CD14-positive monocyte (primary cell): Measurements from ENCODE around the gene CHAD. TPM values are rescaled to one million over a fixed set of nuclear protein-coding genes. Genes with fewer than 3 reads are reported as not detected.

Experiments used
- DNase-seq, 3 donors: peaks; one replicate each; pipeline ENCODE4 v3.0.0-alpha.2; 2011 to 2022
- H2AFZ ChIP-seq: 2 replicates; pipeline ENCODE4 v1.6.0; 2012; ENCODE audit warnings: mild to moderate bottlenecking, low read depth, low read length, inconsistent platforms; ENCODE audit not compliant: insufficient read depth, poor library complexity, severe bottlenecking
- H3K27ac ChIP-seq, 2 donors: 1 replicate in 1 of 2; 2 replicates in 1 of 2; pipeline ENCODE4 v1.5.1; 2012 to 2013; ENCODE audit warnings: low read length in 2 of 2, control low read depth in 1 of 2, inconsistent platforms in 1 of 2, low read depth in 1 of 2, mild to moderate bottlenecking in 1 of 2
- H3K27me3 ChIP-seq, 2 donors: one replicate each; pipeline versions ENCODE4 v1.6.0 to v1.6.1; 2011 to 2013; ENCODE audit warnings: low read length in 2 of 2; ENCODE audit not compliant: control insufficient read depth in 2 of 2, insufficient read depth in 2 of 2
- H3K36me3 ChIP-seq, 2 donors: replicated peaks in 1 of 2; 1 replicate in 1 of 2; 2 replicates in 1 of 2; pipeline versions ENCODE4 v1.5.1 to v1.6.1; 2012 to 2013; ENCODE audit warnings: low read length in 2 of 2, control low read depth in 1 of 2, inconsistent platforms in 1 of 2, mild to moderate bottlenecking in 1 of 2; ENCODE audit not compliant: insufficient read depth in 2 of 2, control insufficient read depth in 1 of 2
- H3K4me1 ChIP-seq, 2 donors: 1 replicate in 1 of 2; 2 replicates in 1 of 2; pipeline versions ENCODE4 v1.5.1 to v1.6.1; 2012 to 2013; ENCODE audit warnings: low read length in 2 of 2, control low read depth in 1 of 2, inconsistent platforms in 1 of 2, mild to moderate bottlenecking in 1 of 2, moderate library complexity in 1 of 2; ENCODE audit not compliant: insufficient read depth in 2 of 2, control insufficient read depth in 1 of 2
- H3K4me2 ChIP-seq: replicated peaks from 2 replicates; pipeline ENCODE3; 2012; ENCODE audit warnings: low read length, moderate library complexity, mild to moderate bottlenecking; ENCODE audit not compliant: poor library complexity, severe bottlenecking; ENCODE audit errors: extremely low read depth
- H3K4me3 ChIP-seq, 3 experiments: fragments of 200-600 bp in 1 of 3; sonication (generic) in 1 of 3; replicated peaks in 1 of 3; 1 replicate in 2 of 3; 2 replicates in 1 of 3; pipeline ENCODE4 v1.5.1; 2011 to 2013; ENCODE audit warnings: low read length in 3 of 3, mild to moderate bottlenecking in 3 of 3, control low read depth in 2 of 3, low read depth in 2 of 3, inconsistent platforms in 1 of 3, moderate library complexity in 1 of 3
- H3K79me2 ChIP-seq: 2 replicates; pipeline ENCODE4 v1.6.0; 2012; ENCODE audit warnings: mild to moderate bottlenecking, control low read depth, inconsistent platforms, low read length, moderate library complexity; ENCODE audit not compliant: insufficient read depth
- H3K9ac ChIP-seq: 2 replicates; pipeline ENCODE4 v1.6.0; 2017; ENCODE audit warnings: low read length, mild to moderate bottlenecking; ENCODE audit not compliant: insufficient read depth, poor library complexity, severe bottlenecking
- H3K9me3 ChIP-seq, 2 donors: replicated peaks in 1 of 2; 1 replicate in 1 of 2; 2 replicates in 1 of 2; pipeline versions ENCODE4 v1.5.1 to v1.6.1; 2012 to 2013; ENCODE audit warnings: low read length in 2 of 2, control low read depth in 1 of 2; ENCODE audit not compliant: control insufficient read depth in 1 of 2, insufficient read depth in 1 of 2
- H4K20me1 ChIP-seq: 2 replicates; pipeline ENCODE4 v1.6.0; 2012; ENCODE audit warnings: mild to moderate bottlenecking, low read length, control low read depth, moderate library complexity; ENCODE audit not compliant: insufficient read depth
- H3K27ac Mint-ChIP-seq, 7 donors: one replicate each; pipeline ENCODE4 v1.8.0; 2020; ENCODE audit warnings: mild to moderate bottlenecking in 7 of 7, mixed read lengths in 7 of 7, moderate library complexity in 6 of 7, inconsistent platforms in 2 of 7
- H3K27me3 Mint-ChIP-seq, 3 donors: one replicate each; pipeline ENCODE4 v1.8.0; 2021 to 2022; ENCODE audit warnings: low read depth in 3 of 3, mild to moderate bottlenecking in 3 of 3, mixed read lengths in 3 of 3, moderate library complexity in 3 of 3, inconsistent platforms in 1 of 3
- H3K36me3 Mint-ChIP-seq, 2 donors: one replicate each; pipeline ENCODE4 v1.8.0; 2020; ENCODE audit warnings: mixed read lengths in 2 of 2, inconsistent platforms in 1 of 2, mild to moderate bottlenecking in 1 of 2
- H3K4me1 Mint-ChIP-seq: one replicate; pipeline ENCODE4 v1.8.0; 2020; ENCODE audit warnings: mild to moderate bottlenecking, mixed read lengths
- H3K4me3 Mint-ChIP-seq, 2 donors: one replicate each; pipeline ENCODE4 v1.8.0; 2020; ENCODE audit warnings: mild to moderate bottlenecking in 2 of 2, mixed read lengths in 2 of 2, moderate library complexity in 1 of 2
- H3K9me3 Mint-ChIP-seq, 7 donors: one replicate each; pipeline ENCODE4 v1.8.0; 2020 to 2022; ENCODE audit warnings: mixed read lengths in 7 of 7, mild to moderate bottlenecking in 6 of 7, moderate library complexity in 6 of 7, inconsistent platforms in 2 of 7
- WGBS: methylation state at CpG from one replicate; pipeline ENCODE4 v1.1.5; 2013; ENCODE audit warnings: missing lambda C conversion rate; ENCODE audit not compliant: insufficient coverage; 5-methylcytosine and 5-hydroxymethylcytosine counted together
- intact Hi-C, 2 donors: fragments of 100-400 bp; cut with micrococcal nuclease; formaldehyde crosslinking; loops; one replicate each; pipeline versions ENCODE4 v1.15.0 to v1.15.1; 2023
- polyA plus RNA-seq, 3 donors: library from polyadenylated mRNA; depleted of rRNA in 1 of 3; unstranded in 2 of 3; stranded (reverse) in 1 of 3; fragments of 300-500 nt in 2 of 3; fragments of >200 nt in 1 of 3; fragmentation: Illumina TruSeq in 2 of 3; gene quantifications; 1 replicate in 2 of 3; 2 replicates in 1 of 3; pipeline ENCODE4 v1.2.3, GENCODE V29; 2012 to 2021
- TF ChIP-seq, protein P1 (sequence below): fragments of 200-600 bp; IDR thresholded peaks from one replicate; pipeline ENCODE4 v1.8.0; 2022; ENCODE audit warnings: antibody characterized with exemption, mild to moderate bottlenecking

The CHAD gene
- polyA plus RNA-seq, 3 donors: not detected

DNA sequence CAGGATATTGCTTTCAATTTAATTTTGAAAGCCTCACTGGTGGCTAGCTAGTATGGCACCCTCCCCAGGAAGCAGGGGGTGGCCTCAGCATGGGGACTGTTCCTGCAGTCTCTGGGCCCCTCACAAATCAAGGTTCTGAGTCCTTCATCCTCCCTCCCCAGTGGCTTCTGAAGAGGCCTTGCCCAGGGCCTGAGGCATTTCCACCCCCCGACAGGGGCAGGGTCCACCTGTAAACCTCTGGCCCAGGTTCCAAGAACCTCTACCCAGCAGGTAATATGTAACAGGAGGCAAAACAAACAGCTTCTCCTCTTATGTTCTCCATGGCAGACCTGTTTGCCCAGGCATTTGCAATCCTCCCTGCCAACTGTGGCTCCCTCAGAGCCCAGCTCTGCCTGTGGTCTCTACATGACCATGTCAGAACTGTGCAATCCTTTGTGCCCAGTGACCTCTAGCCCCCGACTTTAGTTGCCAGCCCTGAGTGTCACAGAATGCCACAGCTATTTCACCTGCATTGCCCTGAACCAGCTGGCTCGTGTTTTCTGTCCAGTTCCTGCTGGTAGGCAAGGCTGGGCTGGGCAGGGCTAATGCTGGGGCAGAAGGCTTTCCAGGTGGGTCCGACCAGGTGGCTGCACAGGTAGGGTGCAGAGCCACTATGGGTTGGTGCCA, 28.4 kb downstream of the CHAD start:
- Mint-ChIP-seq H3K36me3 (peaks cover 4 to 5% of the 10 kb centered on the region in 2 donors), H3K4me1 (no peaks in the 10 kb centered on the region), H3K27ac (no peak overlapping the region), H3K27me3 (peaks cover 0 to 3% (median 1%) of the 10 kb centered on the region in 3 donors), H3K9me3 (peaks cover 0 to under 1% (median 0%) of the 10 kb centered on the region in 7 donors), H3K4me3 (no peak overlapping the region)
- no peaks in the 10 kb centered on the region for H3K27me3 ChIP-seq
- H3K27ac ChIP-seq: no peak overlapping the region
- intact Hi-C loops: no loop called here
- no peak overlapping the region for H2AFZ ChIP-seq
- no peak overlapping the region for H3K9ac ChIP-seq
- H3K4me2 ChIP-seq: no peak overlapping the region
- H3K36me3 ChIP-seq: no peaks in the 10 kb centered on the region
- H3K4me3 ChIP-seq: no peak overlapping the region
- no peak for DNase-seq
- H3K79me2 ChIP-seq: no peaks in the 10 kb centered on the region
- WGBS: 100% methylated on average over 3 of the region's 4 CpGs
- no peaks in the 10 kb centered on the region for H4K20me1 ChIP-seq
- TF ChIP-seq, protein P1, sequence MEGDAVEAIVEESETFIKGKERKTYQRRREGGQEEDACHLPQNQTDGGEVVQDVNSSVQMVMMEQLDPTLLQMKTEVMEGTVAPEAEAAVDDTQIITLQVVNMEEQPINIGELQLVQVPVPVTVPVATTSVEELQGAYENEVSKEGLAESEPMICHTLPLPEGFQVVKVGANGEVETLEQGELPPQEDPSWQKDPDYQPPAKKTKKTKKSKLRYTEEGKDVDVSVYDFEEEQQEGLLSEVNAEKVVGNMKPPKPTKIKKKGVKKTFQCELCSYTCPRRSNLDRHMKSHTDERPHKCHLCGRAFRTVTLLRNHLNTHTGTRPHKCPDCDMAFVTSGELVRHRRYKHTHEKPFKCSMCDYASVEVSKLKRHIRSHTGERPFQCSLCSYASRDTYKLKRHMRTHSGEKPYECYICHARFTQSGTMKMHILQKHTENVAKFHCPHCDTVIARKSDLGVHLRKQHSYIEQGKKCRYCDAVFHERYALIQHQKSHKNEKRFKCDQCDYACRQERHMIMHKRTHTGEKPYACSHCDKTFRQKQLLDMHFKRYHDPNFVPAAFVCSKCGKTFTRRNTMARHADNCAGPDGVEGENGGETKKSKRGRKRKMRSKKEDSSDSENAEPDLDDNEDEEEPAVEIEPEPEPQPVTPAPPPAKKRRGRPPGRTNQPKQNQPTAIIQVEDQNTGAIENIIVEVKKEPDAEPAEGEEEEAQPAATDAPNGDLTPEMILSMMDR: no peak
- H3K4me1 ChIP-seq: no peaks in the 10 kb centered on the region
- no peaks in the 10 kb centered on the region for H3K9me3 ChIP-seq

DNA sequence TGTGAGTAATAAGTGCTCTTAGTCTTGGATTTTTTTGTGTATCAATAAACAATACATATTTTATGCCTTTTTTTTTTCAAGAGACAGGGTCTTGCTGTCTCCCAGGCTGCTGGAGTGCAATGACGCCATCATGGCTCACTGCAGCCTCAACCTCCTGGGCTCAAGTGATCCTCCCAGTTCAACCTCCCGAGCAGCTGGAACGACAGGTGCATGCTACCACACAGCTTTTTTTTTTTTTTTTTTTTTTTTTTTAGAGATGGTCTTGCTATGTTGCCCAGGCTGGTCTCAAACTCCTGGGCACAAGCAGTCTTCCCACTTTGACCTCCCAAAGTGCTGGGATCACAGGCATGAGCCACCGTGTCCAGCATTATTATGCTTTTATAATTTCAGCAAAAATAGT, 29.7 kb downstream of the CHAD start:
- Mint-ChIP-seq H3K4me3 (no peak overlapping the region), H3K9me3 (no peaks in the 10 kb centered on the region), H3K4me1 (no peaks in the 10 kb centered on the region), H3K36me3 (peaks cover 2 to 5% of the 10 kb centered on the region in 2 donors), H3K27ac (no peak overlapping the region), H3K27me3 (peaks cover 0 to 2% (median 0%) of the 10 kb centered on the region in 3 donors)
- Histone ChIP-seq H3K36me3 (no peaks in the 10 kb centered on the region), H3K4me2 (no peak overlapping the region), H3K9me3 (no peaks in the 10 kb centered on the region), H3K9ac (no peak overlapping the region), H3K27ac (no peak overlapping the region), H2AFZ (no peak overlapping the region), H3K4me1 (no peaks in the 10 kb centered on the region), H4K20me1 (no peaks in the 10 kb centered on the region), H3K4me3 (no peak overlapping the region), H3K79me2 (no peaks in the 10 kb centered on the region), H3K27me3 (no peaks in the 10 kb centered on the region)
- TF ChIP-seq, protein P1: no peak
- intact Hi-C loops: no loop called here
- DNase-seq: no peak
- no CpG with 5 or more reads among the region's 4 CpGs for WGBS
